Mesenteric fat pad (tissue), 1 donor: ENCODE results near the gene TRHDE. TPM values are rescaled to one million over a fixed set of nuclear protein-coding genes. Genes with fewer than 3 reads are reported as not detected.
"Not testable (repeated sequence)": the region's sequence is repeated elsewhere in the genome, so short reads cannot be mapped to it uniquely, and the experiment has no call there.

Experiments
- DNase-seq: peaks from one replicate; pipeline ENCODE4 v3.0.0-alpha.2; 2020; ENCODE audit warnings: low spot score
- total RNA-seq: library from RNA; stranded (reverse); fragmentation: NEBNext Ultra II Directional; extraction: Animal tissue kit (Norgen Biotek cat#: 25700); gene quantifications from one replicate; pipeline ENCODE4 v1.2.1, GENCODE V29; 2021
- donor health status: DM: yes; HTN: yes; CAD: no.

Gene TRHDE
- total RNA-seq, 1 donor from 2014 or later = 14.5 TPM

DNA sequence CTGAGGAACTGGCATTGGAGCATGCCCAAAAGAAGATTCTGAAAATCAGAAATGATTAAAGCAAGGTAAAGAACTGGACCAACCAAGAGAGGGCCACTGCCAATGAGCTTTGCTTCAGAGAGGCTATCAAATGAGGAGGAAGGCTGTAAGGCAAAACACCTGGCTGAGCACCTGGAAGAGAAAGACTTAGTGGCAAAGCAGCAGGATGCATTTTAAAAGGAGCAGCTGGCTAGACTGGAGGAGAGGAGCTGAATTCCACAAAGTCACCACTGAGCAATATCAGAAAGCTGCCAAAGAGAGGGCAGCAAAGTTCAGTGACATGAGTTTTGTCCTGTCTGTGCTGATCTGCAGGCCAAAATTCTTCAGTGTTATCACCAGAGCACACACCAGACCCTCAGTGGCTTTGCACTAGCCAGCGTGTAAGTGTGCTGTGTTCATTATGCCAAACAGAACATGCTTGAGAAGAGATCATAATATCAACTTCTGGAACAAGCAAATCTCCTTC lies 338.7 kb downstream of the TRHDE start:
- no peak for DNase-seq

DNA sequence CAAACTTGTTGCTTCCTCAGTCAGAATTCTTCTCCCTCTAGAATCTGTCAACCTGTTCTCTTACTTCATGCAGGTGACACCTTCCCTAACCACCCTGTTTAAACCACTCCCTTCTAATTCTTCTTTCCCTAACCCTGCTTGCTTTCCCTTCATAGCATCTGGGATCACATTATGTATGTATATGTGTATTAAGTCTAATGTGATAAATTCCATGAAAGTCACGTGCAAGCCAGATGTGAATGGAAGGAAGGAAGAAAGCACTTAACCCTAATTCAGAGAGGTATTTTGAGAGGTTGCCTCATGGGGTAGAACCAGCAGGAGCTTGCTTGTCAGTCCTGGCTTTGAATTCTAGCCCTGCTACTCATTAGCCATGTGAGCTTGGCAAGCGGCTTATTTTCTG lies 340.0 kb downstream of the TRHDE start:
- no peak for DNase-seq

DNA sequence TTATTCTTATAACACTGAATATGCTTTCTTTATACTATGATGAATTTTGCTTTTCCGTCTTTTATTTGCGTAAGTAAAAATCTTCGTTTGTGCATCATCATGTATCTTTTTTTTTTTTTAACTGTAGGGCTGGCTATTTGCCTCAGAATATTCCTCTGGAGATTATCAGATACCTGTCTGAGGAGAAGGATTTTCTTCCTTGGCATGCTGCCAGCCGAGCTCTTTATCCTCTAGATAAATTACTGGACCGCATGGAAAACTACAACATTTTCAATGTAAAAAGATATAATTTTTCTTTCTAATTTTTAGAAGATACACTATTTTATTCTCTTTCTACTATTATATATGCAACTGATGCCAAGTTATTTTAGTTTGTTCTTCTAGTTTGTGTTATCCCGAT lies 346.6 kb downstream of the TRHDE start:
- DNase-seq = no peak

DNA sequence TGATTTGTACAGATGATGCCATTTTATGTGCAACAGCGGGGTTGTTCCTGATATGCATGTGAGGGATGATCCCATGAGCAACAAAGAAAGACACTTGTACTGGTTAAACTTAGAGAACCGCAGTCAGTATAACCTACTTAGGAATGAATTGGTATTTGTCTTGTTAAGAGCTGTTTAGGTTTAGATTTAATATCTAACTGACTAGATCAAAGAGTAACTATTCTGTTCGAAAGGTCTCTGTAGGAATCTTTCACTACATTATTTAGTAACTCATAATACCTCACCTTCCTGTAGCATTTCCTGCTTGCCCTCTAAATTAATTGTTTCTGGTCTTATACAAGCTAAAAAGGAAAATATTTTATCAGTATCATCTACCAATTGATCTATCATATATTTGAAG lies 350.4 kb downstream of the TRHDE start:
- no peak for DNase-seq

DNA sequence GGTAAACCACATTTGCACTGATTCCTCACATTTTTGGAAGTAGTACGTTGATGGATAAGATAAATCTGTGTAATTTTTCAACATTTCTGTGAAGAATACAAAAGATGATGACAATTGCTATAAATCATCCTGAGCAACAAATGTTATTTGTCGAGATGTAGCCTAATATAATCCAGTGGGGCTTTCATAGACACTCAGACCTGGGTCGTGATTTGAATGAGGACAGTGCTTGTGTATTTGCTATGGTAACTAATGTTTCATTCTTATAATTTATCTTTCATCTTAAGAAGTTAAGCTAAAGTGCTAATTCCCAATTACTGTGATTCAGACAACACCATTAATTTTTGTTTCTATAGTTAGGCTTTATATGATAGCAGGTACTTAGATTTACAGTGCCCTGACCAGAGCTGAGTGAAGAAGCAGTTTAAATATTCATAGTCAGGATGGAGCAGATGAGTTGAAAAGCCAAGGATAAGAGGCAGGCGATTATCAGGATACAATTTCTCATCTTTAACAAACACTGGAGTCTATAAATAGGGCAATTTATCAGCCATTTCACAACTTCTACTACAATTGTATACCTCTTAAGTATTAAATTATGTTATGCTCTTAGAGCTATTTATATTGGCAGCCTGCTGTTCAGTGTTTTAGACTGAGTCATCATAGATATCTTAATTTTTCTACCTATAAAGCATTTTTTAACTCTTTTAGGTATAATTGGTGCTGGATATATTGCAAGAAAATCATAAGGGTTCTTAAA lies 359.9 kb downstream of the TRHDE start:
- no peak for DNase-seq

DNA sequence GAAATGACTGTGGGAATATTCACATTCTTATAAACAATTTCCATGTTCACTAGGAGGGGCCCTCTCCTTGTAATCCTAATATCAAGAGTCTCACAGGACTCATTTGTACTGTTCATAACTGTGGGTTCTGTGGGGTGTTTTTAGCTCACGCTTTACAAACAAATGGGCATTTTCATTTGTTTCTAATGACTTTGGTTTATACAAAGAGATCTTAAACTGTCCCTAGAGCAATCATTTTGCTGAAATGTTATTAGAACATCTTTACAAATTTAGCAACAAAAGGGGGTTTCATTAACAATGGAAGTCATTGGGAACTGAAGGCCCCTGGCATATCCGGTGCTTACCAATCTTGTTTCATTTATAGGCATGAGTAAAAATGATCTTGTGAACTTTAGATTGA lies 370.5 kb downstream of the TRHDE start:
- no peak for DNase-seq

DNA sequence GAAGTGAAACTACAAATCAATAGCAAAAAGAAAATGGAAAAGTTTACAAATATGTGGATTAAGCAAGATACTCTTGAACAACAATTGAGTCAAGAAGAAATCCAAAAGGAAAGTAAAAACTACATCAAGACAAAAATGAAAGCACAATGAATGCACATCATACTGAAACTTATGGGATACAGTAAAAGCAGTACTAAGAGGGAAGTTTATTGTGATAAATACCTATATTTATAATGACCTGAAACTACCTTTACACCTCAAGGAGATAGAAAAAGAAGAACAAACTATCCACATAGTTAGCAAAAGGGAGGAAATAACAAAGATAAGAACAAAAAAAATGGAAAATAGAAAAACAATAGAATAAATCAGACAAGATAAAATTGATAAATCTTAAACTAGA lies 375.0 kb downstream of the TRHDE start:
- DNase-seq = no peak

DNA sequence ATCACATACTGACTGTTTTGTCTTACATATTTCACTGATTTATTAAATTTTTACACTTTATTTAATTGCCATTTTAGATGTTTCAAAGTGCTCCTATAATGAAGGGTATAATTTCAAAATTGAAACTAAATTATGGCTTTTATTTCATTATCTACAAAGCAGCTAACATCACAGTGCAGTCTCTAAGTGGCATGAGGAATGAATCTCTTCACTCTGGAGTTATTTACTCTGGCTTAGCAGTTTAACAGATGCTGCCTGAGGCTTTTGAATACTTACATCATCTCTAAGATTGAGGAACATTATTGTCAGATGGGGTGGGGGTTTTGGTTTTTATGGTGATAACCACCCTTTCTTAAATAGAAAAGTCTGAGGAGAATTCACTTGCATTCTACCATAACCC lies 386.4 kb downstream of the TRHDE start:
- no peak for DNase-seq

DNA sequence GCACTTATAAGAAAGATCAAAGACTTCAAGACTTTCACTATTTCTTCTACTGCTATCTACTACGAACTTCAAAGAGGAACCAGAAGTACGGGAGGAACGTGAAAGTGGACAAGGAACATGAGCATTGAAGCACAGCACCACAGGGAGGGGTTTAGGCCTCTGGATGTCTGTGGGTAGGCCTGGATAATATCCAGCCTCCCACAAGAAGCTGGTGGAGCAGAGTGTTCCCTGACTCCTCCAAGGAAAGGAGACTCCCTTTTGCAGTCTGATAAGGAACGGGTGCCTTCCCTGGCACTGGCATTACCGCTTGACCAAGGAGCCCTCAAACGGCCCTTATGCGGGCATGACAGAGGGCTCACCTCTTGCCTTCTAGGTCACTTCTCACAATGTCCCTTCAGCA lies 388.0 kb downstream of the TRHDE start:
- not testable (repeated sequence) for DNase-seq

DNA sequence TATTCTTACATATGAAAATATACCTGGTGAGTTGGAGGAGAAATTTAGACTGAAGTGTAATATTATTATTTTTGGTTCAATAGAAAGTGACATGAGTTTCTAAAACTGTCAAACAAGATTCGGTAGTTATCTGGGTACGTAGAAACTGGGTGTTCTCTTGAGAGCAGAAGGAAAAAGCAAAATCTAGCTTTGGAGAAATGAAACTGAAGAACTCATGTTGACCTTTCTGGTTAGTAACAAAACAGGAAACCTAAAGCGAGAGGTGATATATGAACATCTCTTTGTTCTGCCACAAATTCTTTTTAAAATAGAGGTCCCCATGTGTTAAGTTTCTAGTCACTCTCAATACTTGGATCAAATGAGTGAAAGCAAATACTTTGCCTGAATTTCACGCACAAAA lies 401.7 kb downstream of the TRHDE start:
- DNase-seq = no peak

DNA sequence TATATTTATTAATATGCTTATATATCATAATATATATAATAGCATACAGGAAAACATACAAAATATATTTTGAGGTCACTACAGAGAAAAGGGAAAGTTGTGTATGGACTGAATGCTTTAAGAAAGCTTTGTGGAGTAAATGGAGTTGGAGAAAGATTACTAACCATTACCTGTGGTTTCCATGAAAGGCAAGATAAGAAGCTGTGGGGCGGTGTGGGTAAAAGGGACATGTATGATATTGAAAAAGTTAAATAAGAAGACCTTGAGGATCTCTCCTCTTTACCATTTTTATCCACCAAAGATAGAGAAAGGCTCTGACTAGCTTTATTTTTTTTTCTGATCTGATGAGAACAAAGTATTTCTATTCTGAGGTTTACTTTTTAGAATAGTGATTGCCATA lies 404.4 kb downstream of the TRHDE start:
- DNase-seq = no peak

DNA sequence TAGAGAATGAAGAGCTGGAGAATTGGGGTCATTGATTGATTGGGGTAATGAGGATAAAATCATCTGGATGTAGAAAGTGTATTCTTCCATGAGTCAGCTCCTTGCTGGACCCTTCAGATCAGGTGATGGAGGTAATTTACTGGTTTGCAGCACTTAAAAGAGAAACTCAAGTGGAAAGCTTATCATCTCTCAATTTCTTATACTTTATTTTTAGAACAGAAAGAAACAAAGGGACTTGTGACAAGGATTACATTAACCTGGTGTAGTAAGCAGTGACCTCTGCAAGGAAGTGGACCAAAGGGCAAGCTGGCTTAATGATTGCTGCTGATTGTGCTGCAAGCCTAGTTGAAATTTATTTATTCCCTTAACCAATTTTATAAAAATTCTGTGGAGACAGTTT lies 405.0 kb downstream of the TRHDE start:
- no peak for DNase-seq

DNA sequence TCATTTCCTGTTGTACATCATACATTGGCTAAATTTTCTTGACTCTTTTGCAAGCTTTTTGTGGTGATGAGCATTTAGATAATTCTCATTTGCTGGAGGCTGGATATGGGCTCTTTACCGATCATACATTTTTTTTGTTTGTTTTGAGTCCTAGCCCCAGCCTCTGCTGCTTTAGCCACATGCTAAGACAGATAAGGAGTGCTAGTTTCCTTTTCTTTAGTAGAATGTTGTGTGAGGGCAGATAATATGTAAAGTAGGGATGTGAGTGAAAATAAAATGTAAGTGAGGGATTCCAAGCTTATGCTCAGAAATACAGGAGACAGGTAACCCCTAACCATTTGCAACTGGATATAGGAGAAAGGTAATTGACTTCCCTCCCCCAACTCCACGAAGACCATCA lies 405.7 kb downstream of the TRHDE start:
- no peak for DNase-seq

DNA sequence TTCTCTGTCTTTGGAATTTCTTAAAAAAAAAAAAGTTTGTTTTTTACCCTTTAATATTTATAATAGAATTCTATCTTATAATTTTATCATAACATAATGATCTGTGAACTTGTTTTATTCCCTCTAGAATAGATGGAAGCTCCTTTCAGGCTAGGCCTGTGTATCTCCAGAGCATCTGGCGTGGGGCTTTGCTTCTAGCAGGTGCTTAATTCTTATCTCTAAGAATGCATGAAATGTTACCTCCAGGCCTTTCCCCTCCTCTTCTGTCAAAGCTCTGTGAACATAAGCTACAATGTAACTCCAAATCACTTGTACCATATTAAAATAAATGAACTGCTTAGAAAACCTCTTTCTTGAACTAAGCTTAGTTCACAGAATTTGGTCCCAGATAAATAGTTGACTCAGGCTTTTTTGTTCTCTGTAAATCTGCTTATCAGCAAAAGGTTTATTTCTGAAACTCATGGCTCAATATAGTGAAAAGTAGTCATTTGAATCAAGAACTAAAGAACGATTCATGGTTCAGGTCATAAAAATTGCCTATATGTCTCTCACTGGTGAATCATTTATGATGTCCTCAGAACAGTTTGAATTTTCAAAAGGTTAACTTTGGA lies 407.1 kb downstream of the TRHDE start:
- DNase-seq = no peak

DNA sequence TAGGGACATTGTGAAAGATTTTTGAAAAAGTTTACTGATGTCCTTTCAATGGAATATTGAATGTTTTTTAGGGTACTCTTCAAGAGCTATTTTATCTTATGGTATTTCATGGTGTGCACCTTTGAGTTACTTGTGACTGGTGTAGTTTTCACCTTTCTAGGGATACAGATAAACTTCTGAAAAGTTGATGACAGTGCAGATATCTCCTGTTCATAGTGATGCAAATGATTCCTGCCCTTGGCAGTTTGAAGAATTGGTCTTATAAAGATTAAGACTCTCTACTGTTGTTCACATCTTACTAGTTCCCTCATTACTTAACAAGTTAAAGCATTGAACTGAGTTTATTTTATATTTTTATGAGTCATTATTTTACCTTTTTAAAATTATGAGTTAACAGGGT lies 408.9 kb downstream of the TRHDE start:
- no peak for DNase-seq

DNA sequence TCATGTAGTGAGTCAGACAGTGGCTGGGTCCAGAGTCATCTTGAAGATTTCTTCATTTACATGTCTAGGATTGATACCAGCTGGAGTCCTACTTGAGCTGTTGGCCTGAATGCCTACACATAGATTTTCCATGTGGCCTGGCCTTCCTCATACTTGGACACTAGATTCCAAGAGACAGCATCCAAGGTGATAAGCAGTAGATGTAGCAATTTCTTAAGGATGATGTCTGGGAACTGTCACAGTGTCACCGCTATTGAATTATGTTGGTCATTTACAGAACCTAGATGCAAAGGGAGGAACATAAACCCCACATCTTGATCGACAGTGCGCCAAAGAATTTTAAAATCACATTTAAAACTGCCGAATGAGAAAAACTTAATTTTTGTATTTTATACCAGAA lies 412.3 kb downstream of the TRHDE start:
- no peak for DNase-seq

DNA sequence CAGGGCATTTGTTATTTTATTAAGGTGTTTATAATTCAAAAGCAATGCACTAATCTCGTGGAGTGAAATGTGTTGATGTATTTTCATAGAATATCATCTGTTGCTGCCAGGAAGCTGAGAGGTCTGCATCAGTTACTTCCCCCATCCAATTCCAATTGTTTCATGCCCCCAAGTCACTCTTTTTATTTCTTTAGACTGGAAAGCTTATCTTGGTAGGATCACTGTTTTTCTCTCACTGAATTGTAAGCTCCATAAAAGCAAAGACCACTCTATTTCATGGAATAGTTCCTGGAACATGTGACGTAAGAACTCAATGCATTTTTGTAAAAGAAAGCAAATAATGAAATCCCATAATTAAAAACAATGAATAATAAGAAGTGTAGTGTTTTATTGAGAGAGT lies 420.2 kb downstream of the TRHDE start:
- no peak for DNase-seq

DNA sequence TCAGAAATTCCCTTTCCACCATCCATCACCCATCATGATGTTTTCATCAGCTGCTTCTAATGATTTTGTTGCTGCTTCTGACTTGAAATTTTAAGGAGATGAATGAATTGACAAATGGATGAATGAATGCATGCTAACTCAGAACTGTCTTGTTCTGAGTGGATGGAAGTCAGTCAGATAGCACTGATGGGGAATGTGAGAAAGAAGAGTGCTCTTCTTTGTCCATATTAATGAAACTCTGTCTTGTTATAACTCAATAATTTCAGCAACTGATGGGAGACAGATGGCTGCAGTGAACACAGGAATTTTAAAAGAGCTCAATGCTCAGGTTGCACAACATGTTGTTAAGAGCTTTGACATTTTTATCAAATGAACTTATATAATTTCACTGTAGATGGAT lies 422.0 kb downstream of the TRHDE start:
- no peak for DNase-seq

DNA sequence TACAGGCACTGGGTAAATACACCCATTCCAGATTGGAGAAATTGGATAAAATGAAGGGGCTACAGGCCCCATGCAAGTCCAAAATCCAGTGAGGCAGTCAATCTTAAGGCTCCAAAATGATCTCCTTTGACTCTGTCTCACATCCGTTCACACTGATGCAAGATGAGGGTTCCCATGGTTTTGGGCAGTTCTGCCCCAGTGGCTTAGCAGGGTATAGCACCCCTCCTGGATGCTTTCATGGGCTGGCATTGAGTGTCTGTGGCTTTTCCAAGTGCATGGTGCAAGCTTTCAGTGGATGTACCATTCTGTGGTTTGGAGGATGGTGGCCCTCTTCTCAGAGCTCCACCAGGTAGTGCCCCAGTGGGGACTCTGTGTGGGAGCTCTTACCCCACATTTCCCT lies 427.2 kb downstream of the TRHDE start:
- no peak for DNase-seq

DNA sequence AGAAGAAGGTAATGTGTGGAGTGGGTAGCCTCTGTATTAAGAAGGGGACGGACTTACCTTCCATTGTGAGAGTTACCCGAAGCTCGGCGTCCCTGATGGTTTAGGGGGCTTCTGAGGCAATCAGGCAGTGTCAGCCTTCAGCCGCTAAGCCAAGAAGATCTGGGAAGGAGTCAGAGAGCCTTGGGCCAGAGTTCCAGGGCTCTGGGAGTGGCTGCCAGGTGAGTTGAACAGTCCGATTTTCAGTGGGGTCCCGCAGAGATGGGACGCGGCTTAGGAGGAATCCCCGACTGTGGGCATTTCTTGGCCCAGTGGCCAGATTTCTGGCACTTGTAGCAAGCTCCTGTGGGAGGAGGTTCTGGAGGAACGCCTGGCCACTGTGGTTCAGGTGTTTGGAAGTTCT lies 439.9 kb downstream of the TRHDE start:
- DNase-seq = not testable (repeated sequence)

DNA sequence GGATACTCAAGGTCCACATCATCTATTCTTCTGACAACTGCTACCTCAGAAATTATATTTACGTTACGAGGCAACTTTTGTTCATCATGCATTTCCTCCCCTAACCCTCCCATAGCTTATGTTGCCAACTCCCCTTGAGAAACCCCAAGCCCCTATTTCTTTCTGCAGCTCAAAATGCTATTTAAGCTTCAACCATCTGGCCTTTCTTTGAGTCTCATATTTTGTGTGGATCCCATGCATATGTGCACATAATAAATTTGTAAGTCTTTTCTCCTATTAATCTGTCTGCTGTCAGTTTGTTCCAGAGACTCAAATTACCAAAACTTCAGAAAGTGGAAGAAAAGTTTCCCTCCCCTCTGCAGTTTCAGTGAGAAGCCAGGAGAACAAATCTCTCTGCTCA lies 444.1 kb downstream of the TRHDE start:
- DNase-seq = no peak

DNA sequence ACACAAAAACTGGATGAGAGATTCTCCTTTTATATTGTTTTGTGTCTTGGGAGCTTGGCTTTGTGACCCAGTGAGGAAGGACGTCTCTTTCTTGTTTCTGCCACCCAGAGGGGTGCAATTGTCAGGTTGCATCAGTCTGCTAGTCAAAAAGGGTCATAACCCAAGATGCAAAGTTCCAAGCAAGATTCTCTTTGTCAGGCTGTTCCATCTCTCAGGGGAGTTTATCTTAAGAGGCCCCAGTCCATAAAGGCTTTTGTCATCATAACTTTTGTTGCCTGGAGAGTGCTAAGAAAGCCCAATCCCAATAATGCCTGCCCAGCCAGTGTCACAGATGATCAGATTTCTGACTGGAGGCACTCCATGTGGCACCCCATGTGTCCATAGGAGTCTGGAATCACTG lies 444.9 kb downstream of the TRHDE start:
- DNase-seq = no peak
